WI38 (cell line): ENCODE data around the gene SHOC2.

Experiments used
- H3K4me3 ChIP-seq: 2 replicates; pipeline ENCODE4 v1.5.1; 2011; ENCODE audit warnings: low read depth, mild to moderate bottlenecking, control low read depth, low read length
- CTCF ChIP-seq: IDR thresholded peaks from 2 replicates; pipeline ENCODE4 v1.5.1; 2012; ENCODE audit warnings: low read depth, mild to moderate bottlenecking, control low read depth, low read length

The SHOC2 gene

DNA sequence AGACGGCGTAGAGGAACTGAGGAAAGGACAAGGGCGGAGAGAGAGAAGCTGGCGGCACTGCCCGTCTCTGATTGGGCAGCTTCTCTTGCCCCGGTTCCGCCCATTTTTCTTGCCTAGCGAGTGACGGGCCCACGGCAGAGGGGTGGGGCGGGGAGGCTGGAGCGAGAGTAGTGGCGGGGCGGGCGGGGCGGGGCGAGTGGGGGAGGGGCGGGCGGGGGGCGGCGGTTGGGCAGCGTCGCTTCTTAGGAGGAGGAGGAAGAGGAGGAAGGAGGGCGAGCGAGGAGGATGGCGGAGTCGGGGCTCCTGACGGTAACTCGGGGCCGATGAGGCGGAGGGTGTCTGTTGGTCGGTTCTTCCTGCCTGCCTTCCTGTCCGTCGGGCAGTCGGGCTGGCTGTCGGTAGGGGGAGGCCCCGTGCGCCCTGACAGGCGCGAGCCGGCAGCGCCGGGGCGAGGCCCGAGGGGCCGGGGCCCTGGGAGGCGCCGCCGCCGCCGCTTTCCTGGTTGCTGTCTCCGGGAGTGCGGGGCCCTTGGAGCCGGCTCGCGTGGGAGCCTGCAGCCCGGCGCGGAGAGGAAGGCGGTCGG, at the start of gene SHOC2:
TSS of gene SHOC2 (plus strand) at position 256 of the 583 bp plus-strand sequence. CDS start 44,755 bp downstream, outside the sequence.
- H3K4me3 ChIP-seq: peak within 1 kb of the TSS; percentile 95
- TF ChIP-seq CTCF: no peak

- no peak for TF ChIP-seq CTCF
- no peak overlapping the region for H3K4me3 ChIP-seq
Measured at GRCh38 chr10:110870823-110871297, 48.5 kb upstream of the SHOC2 start.

GRCh38 chr10:110871298-110872084, 47.9 kb upstream of the SHOC2 start, which contains the start of gene PDCD4:
Gene PDCD4 (plus strand): TSS chr10:110871928. CDS start chr10:110876028, 4,100 bp downstream.
- H3K4me3 ChIP-seq: peak within 1 kb of the TSS; percentile 85
- no peak for TF ChIP-seq CTCF

- H3K4me3 ChIP-seq: peak overlapping the region; percentile 85
- TF ChIP-seq CTCF: 0 out of 2 replicates have a peak, but pooled peaks have one; percentile 3
Measured at GRCh38 chr10:110872145-110872983, 47.0 kb upstream of the SHOC2 start.

DNA sequence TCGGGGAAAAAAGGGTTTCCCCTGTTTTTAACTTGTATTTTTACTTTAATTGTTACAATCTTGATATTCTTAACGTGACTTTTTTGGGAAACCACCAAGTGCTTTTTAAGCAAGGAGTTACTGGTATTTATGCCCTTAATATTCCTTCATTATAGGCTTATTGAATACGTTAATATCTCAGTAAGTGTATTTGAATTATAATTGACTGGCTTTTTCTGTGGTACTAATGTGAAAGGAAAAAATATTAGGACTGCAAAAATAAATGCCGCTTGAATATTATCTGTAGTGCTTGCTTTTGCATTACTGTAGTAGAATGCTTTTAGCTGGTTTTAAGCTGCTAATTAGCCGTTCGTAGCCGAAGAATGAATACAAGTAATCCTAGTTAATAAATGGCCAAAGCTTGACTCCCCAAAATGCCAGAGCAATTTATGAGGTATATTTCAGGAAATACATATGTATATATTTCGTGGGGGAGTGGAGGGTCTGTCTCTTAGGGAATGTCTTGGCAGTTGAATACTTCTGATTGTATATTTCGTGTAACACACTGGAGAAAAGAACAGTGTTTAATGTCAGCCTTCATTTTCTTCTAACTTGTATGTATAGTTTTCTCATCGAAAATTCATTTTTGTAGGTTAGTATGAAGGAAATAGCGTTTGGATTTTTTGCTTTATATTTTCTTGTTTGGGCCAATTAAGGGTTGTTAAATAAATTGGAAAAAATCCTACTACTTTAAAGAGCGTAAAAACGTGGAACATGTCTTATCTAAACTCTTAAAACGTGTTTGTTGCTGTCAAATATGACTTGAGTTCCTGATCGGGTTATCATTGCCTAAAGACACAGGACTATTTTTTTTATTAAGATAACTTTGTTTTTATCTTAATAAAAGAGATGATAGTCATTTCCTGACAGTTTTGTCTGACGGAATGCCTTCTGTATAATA, 46.1 kb upstream of the SHOC2 start:
- TF ChIP-seq CTCF: no peak
- peak overlapping the region; percentile 85 for H3K4me3 ChIP-seq

GRCh38 chr10:110873951-110874350, 45.5 kb upstream of the SHOC2 start:
- H3K4me3 ChIP-seq: peak overlapping the region; percentile 85
- TF ChIP-seq CTCF: no peak
